HG03066 (cell line): ENCODE data around the gene TSHZ2.

Experiments used
- ATAC-seq: cut with Tn5 transposase; IDR thresholded peaks from one replicate; pipeline ENCODE4 v1.9.1; 2021; ENCODE audit warnings: low read depth; ENCODE audit not compliant: unreplicated experiment

Gene TSHZ2

GRCh38 chr20:53053595-53053994 is 81.4 kb downstream of the TSHZ2 start:
- no peak for ATAC-seq

DNA sequence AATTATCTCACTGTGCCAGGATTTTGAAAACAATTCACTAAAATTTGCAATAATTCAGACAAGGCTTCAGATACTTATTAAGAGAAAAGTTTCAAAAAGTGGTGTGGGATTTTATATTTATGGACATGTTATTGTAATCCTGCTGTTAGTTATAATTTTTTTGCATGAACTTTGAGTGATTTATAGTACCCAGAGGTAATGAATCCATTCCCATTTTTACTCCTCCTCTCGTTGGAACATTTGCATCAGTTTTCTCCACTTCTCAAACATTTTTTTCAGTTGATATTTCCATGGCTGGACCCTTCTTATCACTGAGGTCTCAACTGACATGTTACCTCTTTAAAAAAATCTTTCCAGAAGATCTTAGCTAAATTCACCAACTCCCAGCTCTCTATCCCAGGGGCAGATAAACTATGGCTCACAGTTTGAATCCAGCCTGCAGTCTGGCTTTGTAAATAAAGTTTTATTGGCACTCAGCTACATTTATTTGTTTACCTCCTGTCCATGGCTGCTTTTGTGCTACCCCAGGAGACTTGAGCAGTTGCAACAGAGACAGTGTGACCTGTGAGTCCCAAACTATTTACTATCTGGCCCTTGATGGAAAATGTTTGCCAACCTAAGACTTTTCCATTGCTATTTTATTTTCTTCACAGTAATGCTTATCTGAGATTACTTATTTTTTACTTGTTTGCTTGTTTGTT is 83.4 kb downstream of the TSHZ2 start:
- ATAC-seq: no peak

- no peak for ATAC-seq
These were observed 85.4 kb downstream of the TSHZ2 start for GRCh38 chr20:53057579-53057978.

DNA sequence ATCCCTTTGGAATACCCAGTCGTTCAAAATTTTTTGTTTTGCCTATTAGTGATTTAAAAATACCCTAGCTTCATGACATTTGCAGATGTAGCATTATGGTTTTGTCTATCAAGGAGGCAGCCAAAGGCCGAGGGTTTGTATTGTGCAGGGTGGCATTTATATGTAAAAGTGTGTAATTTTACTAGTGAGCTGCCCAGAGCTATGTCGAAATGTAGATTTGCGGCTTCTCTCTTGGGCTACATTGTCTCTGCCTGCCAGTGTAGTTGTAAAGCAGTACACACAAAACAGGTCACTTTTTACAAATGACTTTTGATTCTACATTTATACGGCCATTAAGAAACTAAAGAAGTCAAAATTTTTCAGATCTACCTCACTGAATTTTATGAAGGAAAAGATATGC is 87.7 kb downstream of the TSHZ2 start:
- ATAC-seq: no peak

DNA sequence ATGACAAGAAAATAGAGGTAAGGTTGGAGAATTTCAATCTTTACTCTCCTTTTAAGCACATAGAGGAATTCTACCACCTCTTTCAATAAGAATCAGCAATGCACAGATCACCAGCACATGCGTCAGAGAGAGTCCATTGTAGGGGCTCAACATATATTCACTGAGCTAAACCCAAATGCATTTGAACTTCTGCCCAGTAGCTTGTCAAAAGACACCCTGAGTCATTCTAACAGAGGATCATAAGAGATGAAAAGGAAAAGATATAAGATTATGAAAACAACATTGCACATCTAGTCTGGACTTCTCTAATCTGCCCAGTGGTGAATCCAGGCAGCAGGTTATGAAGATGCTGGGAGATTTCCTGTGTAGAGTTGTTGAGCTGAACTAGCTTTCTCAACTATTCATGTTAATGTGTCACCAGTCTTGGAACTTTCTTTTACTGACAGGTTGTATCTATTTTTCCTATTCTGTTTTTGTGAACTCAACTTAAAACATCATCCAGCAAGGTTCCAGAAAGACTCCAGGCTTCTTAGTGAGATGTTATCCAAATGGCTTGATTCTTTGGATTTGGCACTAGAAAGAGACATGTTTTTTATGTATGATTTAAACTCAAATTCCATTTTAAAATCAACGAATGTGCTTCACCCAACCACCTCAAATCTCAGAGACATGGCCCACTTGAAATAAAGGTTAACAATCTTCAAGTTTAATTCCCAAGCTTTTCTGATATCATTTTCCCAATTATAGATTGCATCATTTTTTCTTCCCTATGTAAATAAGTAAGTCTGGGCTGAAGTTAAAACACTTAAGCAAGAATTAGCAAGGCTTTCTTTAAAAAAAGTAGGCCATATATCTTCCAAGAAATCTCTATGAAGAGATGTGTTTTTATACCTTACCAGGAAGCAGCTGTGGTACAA is 89.3 kb downstream of the TSHZ2 start:
- no peak for ATAC-seq

GRCh38 chr20:53064935-53065334 is 92.8 kb downstream of the TSHZ2 start:
- ATAC-seq: no peak

DNA sequence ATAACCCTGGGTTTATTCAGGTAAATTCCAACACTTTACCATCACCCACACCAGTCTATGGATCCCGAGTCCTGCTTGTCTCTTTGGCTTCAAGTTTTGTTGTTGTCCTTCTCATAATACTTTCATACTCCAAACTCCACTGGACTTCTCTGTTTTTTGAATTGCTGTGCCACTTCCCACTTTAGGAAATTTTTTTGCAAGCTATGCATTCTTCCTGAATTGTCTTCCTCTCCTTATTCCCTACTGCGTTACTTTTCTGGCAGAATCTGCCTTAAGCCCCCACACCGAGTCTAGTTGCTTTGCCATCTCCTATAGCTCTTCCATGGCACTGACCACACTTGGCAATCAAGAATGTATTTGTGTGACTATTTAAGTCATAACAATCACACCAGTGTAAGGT is 96.1 kb downstream of the TSHZ2 start:
- ATAC-seq: no peak

- ATAC-seq: no peak
These were observed 97.0 kb downstream of the TSHZ2 start for GRCh38 chr20:53069132-53069531.

DNA sequence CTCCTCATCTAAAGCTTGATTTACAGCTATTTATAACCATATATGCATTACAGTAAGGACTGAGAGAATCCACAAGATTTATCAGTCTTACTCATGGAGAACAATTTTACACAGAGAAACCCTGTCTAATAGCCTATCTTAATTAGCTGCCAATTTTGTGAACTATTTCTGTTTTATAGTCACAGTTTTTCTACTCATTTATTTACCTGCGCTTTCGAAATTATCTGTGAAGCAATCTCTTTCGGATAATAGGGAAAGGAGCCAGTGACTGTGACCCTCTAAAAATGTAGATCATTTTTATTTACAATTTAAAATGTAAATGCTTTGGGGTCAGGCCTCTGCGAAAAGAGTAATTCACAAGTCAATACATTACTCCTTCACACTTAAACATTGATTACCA is 98.1 kb downstream of the TSHZ2 start:
- no peak for ATAC-seq

GRCh38 chr20:53070706-53071392 is 98.7 kb downstream of the TSHZ2 start:
- no peak for ATAC-seq

DNA sequence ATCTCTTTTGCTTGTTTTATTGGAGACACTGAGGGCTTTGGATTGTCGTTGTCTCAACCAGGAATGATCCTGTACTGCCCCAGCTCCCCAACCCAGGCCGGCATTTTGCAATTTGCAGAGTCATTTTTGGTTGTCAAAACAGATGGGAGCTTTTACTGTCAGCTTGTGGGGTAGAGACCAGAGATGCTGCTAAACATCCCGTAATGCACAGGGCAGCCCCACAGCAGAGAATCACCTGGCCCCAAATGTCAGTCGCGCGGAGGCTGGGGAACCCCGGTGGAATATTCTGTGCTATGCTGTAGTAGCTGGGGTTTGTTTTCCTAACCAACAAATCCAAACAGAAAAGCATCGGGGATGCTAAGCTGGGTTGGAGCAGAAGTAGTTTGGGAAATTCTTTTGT is 99.7 kb downstream of the TSHZ2 start:
- ATAC-seq: no peak

GRCh38 chr20:53072923-53073579 is 100.9 kb downstream of the TSHZ2 start:
- ATAC-seq: no peak

DNA sequence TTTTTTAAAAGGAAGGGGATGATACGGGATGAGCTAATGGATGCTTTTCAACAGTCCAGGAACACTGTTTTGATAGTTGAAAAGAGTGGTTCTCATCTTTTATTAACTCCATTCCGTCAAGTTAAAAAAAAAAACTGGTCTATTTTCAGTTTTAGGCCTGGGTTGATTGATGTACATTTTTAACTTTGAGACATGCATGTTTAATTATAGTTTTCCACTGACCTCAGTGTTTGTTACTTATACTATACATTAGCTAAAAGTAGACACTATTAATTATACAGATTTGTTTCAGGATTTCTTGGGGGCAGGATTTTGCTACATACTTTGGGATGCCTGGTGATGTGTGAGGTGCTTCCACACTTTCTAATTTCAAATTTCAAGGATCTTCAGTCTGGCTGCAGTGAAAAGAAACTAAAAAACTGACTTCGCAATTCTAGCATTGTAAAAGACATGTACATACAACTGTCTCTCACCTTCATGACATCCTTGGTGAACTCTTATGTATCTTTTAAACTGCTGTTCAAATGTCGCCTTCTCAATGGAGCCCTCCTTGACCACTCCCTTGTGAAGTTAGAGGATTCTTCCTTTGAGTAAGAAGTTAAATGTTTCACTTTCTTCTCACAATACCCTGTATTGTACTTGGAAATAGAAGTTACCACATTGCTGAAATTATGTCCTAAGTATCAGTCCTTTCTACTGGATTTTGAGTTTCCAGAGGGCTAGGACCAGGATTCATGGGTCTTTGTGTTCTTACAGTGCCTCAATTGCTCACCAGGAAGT is 101.7 kb downstream of the TSHZ2 start:
- ATAC-seq: no peak

GRCh38 chr20:53074811-53075314 is 102.7 kb downstream of the TSHZ2 start:
- ATAC-seq: no peak

- ATAC-seq: no peak
These were observed 104.5 kb downstream of the TSHZ2 start for GRCh38 chr20:53076668-53077067.

- no peak for ATAC-seq
These were observed 105.4 kb downstream of the TSHZ2 start for GRCh38 chr20:53077373-53078205.

DNA sequence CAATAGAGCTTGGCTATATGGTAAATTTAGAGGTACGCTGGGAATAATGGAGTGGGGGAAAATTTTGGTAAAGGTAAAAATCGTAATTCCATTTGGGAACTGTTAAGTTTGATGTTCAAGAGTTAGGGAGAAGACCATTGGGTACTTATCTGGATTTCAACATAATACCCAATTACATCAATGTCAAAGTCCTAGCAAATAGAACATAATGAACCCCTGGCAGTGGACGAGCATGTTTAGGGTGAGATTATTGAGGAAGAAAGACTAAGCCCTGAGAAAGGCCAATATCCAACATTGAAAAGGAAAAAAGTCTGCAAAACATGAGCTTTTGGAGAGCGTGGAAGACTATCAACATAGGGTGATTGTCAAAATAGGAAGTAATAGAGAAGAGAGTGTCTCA is 106.6 kb downstream of the TSHZ2 start:
- ATAC-seq: no peak

GRCh38 chr20:53079261-53079691 is 107.1 kb downstream of the TSHZ2 start:
- ATAC-seq: no peak
